GM23338 (cell line): Measurements from ENCODE around the gene VPS37C. TPM values are rescaled to one million over a fixed set of nuclear protein-coding genes. Genes with fewer than 3 reads are reported as not detected.
A peak's percentile ranks its signal among the peaks of the same experiment; 100 is the strongest.
"Not testable (repeated sequence)": the region's sequence is repeated elsewhere in the genome, so short reads cannot be mapped to it uniquely, and the experiment has no call there.

Experiments
- ATAC-seq: fragments of 200-7000 bp; cut with Tn5 transposase; 3 replicates; pipeline ENCODE4 v1.9.1; 2020
- DNase-seq: peaks from one replicate; pipeline ENCODE4 v3.0.0-alpha.2; 2015; ENCODE audit warnings: low spot score
- H2AFZ ChIP-seq: fragments of 200-600 bp; sonication (generic); 2 replicates; pipeline ENCODE4 v1.8.0; 2016; ENCODE audit warnings: antibody characterized with exemption, mild to moderate bottlenecking, moderate library complexity
- H3F3A ChIP-seq: fragments of 200-600 bp; sonication (generic); replicated peaks from 2 replicates; pipeline ENCODE4 v1.8.0; 2017; ENCODE audit warnings: antibody characterized with exemption, mixed run types, low read depth
- H3K27ac ChIP-seq: fragments of 200-600 bp; sonication (generic); 2 replicates; pipeline ENCODE4 v1.6.1; 2016; ENCODE audit warnings: low read depth
- H3K27me3 ChIP-seq: fragments of 200-600 bp; sonication (generic); 2 replicates; pipeline ENCODE4 v1.8.0; 2016; ENCODE audit warnings: mild to moderate bottlenecking, mixed run types, moderate library complexity; ENCODE audit not compliant: insufficient read depth
- H3K36me3 ChIP-seq: fragments of 200-600 bp; sonication (generic); 2 replicates; pipeline ENCODE4 v1.8.0; 2016; ENCODE audit warnings: mild to moderate bottlenecking; ENCODE audit not compliant: insufficient read depth
- H3K4me1 ChIP-seq: fragments of 200-600 bp; sonication (generic); 2 replicates; pipeline ENCODE4 v1.8.0; 2016; ENCODE audit warnings: mild to moderate bottlenecking, moderate library complexity; ENCODE audit not compliant: insufficient read depth
- H3K4me2 ChIP-seq: fragments of 200-600 bp; sonication (generic); 2 replicates; pipeline ENCODE4 v1.7.1; 2017; ENCODE audit warnings: mixed run types
- H3K4me3 ChIP-seq: fragments of 200-600 bp; sonication (generic); 2 replicates; pipeline ENCODE4 v1.6.1; 2016; ENCODE audit warnings: mixed run types
- H3K79me2 ChIP-seq: fragments of 200-600 bp; sonication (generic); replicated peaks from 2 replicates; pipeline ENCODE4 v1.8.0; 2017; ENCODE audit warnings: mild to moderate bottlenecking; ENCODE audit not compliant: insufficient read depth
- H3K9me2 ChIP-seq: fragments of 200-600 bp; sonication (generic); 2 replicates; pipeline ENCODE4 v1.8.0; 2017; ENCODE audit not compliant: insufficient read depth
- H4K20me1 ChIP-seq: fragments of 200-600 bp; sonication (generic); replicated peaks from 2 replicates; pipeline ENCODE4 v1.8.0; 2017; ENCODE audit warnings: mild to moderate bottlenecking; ENCODE audit not compliant: insufficient read depth
- H3K27ac Mint-ChIP-seq: 2 replicates; pipeline ENCODE4 v1.8.0; 2020; ENCODE audit warnings: inconsistent platforms, mild to moderate bottlenecking, moderate library complexity, mixed read lengths
- H3K27me3 Mint-ChIP-seq: 3 replicates; pipeline ENCODE4 v1.8.0; 2022; ENCODE audit warnings: low read depth, mild to moderate bottlenecking, moderate library complexity, mixed read lengths, inconsistent platforms; ENCODE audit not compliant: insufficient read depth, poor library complexity
- H3K36me3 Mint-ChIP-seq: 3 replicates; pipeline ENCODE4 v1.8.0; 2021; ENCODE audit warnings: low read depth, mild to moderate bottlenecking, inconsistent platforms, moderate library complexity, mixed read lengths
- H3K4me1 Mint-ChIP-seq: 3 replicates; pipeline ENCODE4 v1.8.0; 2020; ENCODE audit warnings: mild to moderate bottlenecking, inconsistent platforms, mixed read lengths
- H3K4me3 Mint-ChIP-seq: 3 replicates; pipeline ENCODE4 v1.8.0; 2021; ENCODE audit warnings: moderate library complexity, mild to moderate bottlenecking, inconsistent platforms, mixed read lengths
- H3K9me3 Mint-ChIP-seq: 3 replicates; pipeline ENCODE4 v1.8.0; 2020; ENCODE audit warnings: moderate library complexity, mild to moderate bottlenecking, inconsistent platforms, mixed read lengths
- polyA plus RNA-seq: library from polyadenylated mRNA; unstranded; fragments of >200 nt; fragmentation: Nextera tagmentation; extraction: Ambion mirVana; gene quantifications from 2 replicates; pipeline ENCODE4 v1.2.1, GENCODE V29; 2016
- total RNA-seq: library from RNA; depleted of rRNA; stranded (reverse); fragments of >200 nt; shearing (Covaris generic); gene quantifications from 2 replicates; pipeline ENCODE4 v1.2.3, GENCODE V29; 2014

The VPS37C gene
- total and polyA plus RNA-seq, 2 experiments from 2014 or later, result 8.8 to 19.4 TPM

DNA sequence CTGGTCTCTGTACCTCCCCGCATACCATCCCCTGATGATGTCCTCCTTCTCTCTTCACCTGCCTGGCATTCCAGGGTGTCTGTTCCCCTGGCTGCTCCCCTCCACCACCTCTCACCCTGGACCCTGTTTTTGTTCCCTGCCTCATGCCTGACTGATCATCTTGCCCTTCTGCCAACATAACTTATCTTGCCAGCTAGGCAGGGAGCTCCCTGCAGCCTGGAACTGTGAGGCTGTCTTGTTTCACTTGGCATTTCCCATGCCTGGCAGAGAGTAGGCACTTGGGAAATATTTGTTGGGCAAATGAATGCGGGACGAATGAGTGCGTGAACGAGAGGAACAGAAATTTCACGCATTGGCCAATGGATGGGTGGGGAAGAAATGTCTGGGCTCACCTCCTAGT, 49.4 kb upstream of the VPS37C start:
- ATAC-seq, H3K4me1 ChIP-seq, H4K20me1 ChIP-seq, H3K4me2 ChIP-seq, H3K9me3 Mint-ChIP-seq, H3K4me3 ChIP-seq, H2AFZ ChIP-seq, H3K27me3 ChIP-seq, H3F3A ChIP-seq, DNase-seq, H3K4me1 Mint-ChIP-seq, H3K27ac Mint-ChIP-seq, H3K36me3 ChIP-seq, H3K4me3 Mint-ChIP-seq, H3K27me3 Mint-ChIP-seq, H3K27ac ChIP-seq, H3K36me3 Mint-ChIP-seq, H3K79me2 ChIP-seq, H3K9me2 ChIP-seq: not testable (repeated sequence)

GRCh38 chr11:61207636-61208310, 46.5 kb upstream of the VPS37C start:
- not testable (repeated sequence) for H3K4me3 Mint-ChIP-seq, H3K36me3 Mint-ChIP-seq, H4K20me1 ChIP-seq, H2AFZ ChIP-seq, H3K4me1 ChIP-seq, H3K4me3 ChIP-seq, H3K27me3 Mint-ChIP-seq, H3K27ac ChIP-seq, H3K36me3 ChIP-seq, ATAC-seq, H3K27me3 ChIP-seq, H3F3A ChIP-seq, H3K4me2 ChIP-seq, H3K9me2 ChIP-seq, H3K4me1 Mint-ChIP-seq, DNase-seq, H3K79me2 ChIP-seq, H3K9me3 Mint-ChIP-seq, H3K27ac Mint-ChIP-seq

DNA sequence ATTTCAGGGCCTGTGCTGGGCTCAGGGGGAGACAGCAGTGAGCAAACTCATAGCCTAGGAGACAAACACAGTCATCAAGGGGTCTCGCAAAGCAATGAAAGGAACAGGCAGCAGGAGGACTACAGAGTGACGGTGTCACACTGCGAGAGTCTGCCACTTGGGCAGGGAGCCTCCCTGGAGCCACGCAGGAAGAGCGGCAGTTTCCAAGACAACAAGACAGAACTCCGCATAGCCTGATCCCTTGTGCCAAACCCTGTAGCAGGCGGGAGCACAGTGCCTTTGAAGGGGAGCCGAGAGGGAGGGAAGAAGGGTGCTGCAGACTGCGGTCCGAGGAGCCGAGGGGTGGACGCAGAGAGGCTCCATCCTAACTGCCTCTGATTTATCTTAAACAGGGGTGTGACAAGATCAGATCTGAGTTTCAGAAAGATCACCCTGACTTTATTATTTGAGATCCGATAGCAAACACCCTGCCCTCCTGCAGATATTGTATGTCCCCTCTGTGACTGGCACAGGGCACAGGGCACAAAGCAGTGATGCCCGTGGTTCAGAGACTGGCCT, 43.4 kb upstream of the VPS37C start:
- H3K79me2 ChIP-seq, H3K9me3 Mint-ChIP-seq, H4K20me1 ChIP-seq, H3K27me3 ChIP-seq, DNase-seq, H3K4me3 ChIP-seq, H2AFZ ChIP-seq, H3K36me3 ChIP-seq, H3K9me2 ChIP-seq, H3F3A ChIP-seq, H3K4me3 Mint-ChIP-seq, H3K27me3 Mint-ChIP-seq, H3K4me1 Mint-ChIP-seq, H3K27ac ChIP-seq, H3K36me3 Mint-ChIP-seq, H3K4me2 ChIP-seq, H3K4me1 ChIP-seq, H3K27ac Mint-ChIP-seq: not testable (repeated sequence)
- peak; percentile 30 for ATAC-seq

DNA sequence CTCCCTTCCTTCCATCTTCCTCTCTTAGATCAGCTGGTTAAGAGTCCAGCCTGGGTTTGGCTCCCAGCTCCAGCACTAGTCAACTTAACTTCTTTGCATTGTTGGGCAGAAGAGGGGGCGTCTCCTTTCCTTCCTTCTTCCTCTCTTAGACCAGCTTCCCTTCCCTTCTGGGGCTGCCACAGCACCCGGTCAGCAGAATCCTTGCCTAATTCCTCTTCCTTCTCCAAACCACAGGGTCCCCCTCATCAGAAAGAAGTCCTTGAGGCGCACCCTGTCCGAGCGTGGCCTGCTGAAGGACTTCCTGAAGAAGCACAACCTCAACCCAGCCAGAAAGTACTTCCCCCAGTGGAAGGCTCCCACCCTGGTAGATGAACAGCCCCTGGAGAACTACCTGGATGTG, 42.6 kb upstream of the VPS37C start:
- not testable (repeated sequence) for ATAC-seq, H3K4me1 Mint-ChIP-seq, H3K36me3 ChIP-seq

GRCh38 chr11:61202950-61203746, 41.9 kb upstream of the VPS37C start, which contains the start of gene PGA3:
PGA3 (plus strand) TSS chr11:61203515; CDS start chr11:61203565, 50 bp downstream.
- not testable (repeated sequence) for H3K79me2 ChIP-seq, H3K27me3 ChIP-seq, H3K4me3 Mint-ChIP-seq, H3K27ac ChIP-seq, DNase-seq, H3K4me1 Mint-ChIP-seq, H3F3A ChIP-seq, H3K4me1 ChIP-seq, H3K27me3 Mint-ChIP-seq, H3K27ac Mint-ChIP-seq, H4K20me1 ChIP-seq, H3K4me3 ChIP-seq, H3K9me3 Mint-ChIP-seq, H3K36me3 Mint-ChIP-seq, H3K4me2 ChIP-seq, H3K9me2 ChIP-seq, H3K36me3 ChIP-seq
- peak; percentile 37 for ATAC-seq
- H2AFZ ChIP-seq, result 0 out of 2 replicates have a peak within 1 kb of the TSS, but pooled peaks have one; percentile 11

More for the DNA sequence above, 42.6 kb upstream of the VPS37C start:
- H2AFZ ChIP-seq, H3K4me3 ChIP-seq, DNase-seq, H3K27ac ChIP-seq, H3K4me1 ChIP-seq, H3F3A ChIP-seq, H3K4me2 ChIP-seq, H3K27ac Mint-ChIP-seq, H3K4me3 Mint-ChIP-seq, H3K27me3 Mint-ChIP-seq, H3K79me2 ChIP-seq, H3K27me3 ChIP-seq, H4K20me1 ChIP-seq, H3K9me2 ChIP-seq, H3K36me3 Mint-ChIP-seq, H3K9me3 Mint-ChIP-seq: not testable (repeated sequence)
